Glomerular visceral epithelial cell (primary cell): ENCODE data around the gene MYO16.

Experiments used
- DNase-seq: peaks from one replicate; pipeline ENCODE4 v3.0.0-alpha.2; 2016; ENCODE audit errors: extremely low spot score

Gene MYO16

GRCh38 chr13:108929532-108930206 is 300.3 kb downstream of the MYO16 start:
- DNase-seq: no peak

DNA sequence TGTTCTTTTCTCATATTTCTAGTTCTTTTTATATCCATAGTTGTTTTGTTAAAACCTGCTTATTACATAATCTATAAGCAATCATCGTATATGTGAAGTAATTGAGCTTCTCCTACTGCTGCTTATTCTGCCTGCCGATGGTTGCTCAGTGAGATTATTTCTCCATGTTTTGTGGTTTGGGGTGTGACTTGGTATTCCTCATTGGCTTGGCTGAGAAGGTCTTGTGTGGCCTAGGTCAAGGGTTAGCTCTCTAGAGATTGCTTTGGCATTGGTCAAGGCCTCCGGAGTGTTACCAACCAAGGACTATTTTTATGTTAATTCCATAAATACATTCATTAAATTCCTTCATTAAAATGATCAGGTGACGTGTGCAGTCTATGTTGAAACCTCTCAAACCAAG is 302.8 kb downstream of the MYO16 start:
- no peak for DNase-seq

DNA sequence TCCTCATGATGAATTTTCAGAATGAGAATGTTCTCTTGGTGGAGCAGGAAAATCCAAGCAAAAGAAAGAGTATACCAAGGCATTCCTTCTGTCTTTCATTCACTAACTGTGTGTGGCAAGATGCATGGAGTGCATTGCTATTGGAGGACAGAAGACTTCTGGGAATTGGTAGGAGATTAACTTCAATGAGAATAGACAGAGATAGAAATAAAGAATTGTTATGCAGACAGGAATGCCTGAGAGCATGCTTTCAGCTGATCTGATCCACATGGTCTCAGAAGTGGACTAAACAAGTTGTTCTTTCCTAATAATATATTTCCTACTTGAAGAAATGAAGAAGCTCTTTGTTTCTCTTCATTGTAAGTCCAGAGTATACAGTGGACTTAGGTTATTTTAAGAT is 303.6 kb downstream of the MYO16 start:
- DNase-seq: no peak

GRCh38 chr13:108938155-108938554 is 308.7 kb downstream of the MYO16 start:
- DNase-seq: no peak

- no peak for DNase-seq
Observed at GRCh38 chr13:108940121-108940520, 310.7 kb downstream of the MYO16 start.

GRCh38 chr13:108943842-108944241 is 314.4 kb downstream of the MYO16 start:
- DNase-seq: no peak

GRCh38 chr13:108944760-108945159 is 315.3 kb downstream of the MYO16 start:
- DNase-seq: no peak

DNA sequence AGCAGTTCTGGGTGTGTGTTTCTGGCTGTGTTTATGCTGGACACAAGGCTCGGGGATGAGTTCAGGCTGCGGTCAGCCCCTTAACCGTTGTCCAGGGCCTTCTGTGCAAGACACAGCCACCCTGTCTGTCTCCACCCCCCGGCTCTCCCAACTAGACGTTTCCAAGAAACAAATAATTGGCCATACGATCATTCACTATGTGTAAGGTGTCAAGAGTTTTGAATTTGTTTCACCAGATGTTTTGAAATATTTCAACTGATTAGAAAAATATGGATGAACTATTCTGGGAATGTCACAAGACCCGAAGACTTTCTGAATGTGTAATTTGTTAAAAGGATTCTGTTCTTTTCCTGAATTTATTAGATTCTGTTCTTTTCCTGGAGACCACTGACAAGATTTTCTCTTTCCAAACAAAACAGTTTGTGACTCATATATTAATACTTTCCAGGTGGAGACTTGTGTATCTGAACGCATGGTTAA is 318.2 kb downstream of the MYO16 start:
- DNase-seq: no peak

GRCh38 chr13:108948251-108948671 is 318.9 kb downstream of the MYO16 start:
- no peak for DNase-seq

DNA sequence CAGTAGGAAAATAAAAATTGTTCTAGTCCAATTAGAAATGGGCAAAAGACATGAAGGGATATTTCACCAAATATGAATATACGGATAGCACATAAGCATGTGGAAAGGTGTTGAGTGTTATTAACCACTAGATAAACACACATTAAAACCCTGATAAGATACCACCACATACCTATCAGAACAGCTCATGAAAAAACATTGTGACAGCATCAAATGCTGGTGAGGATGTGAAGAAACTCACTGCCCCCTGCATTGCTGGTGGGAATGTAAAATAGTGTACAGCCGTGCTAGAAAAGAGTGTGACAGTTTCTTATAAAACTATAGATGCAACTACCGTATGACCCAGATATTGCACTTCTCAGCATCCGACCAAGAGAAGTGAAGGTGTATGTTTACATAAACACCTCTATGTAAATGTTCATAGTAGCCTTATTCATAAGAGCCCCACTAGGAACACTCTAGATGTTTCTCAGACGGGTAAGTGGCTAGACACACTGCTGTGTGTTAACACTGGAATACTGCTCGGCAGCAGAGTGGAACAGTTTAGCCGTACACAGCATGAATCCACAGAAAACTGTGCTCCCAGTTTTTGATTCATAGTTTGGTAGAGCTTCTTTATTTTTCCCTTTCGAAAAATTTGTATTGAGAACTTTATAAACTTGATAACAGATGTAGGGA is 321.1 kb downstream of the MYO16 start:
- DNase-seq: no peak

- no peak for DNase-seq
Observed at GRCh38 chr13:108955741-108956140, 326.3 kb downstream of the MYO16 start.

- peak; percentile 73 for DNase-seq
Observed at GRCh38 chr13:108957369-108958012, 328.1 kb downstream of the MYO16 start.

DNA sequence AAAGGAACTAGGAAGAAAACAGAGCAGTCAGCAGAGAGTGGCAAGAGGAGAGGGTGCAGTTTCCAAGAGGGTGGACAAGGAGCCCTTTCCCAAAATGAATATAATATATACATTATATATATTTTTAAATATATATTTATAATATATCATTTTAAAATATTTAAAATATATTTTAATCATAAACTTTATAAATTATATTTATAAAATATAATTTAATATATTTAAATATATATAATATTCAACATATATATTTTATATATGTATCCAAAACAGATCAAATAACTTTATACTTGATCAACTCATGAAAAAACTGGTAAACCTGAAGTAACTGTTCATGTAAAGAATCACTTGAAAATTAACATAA is 328.6 kb downstream of the MYO16 start:
- DNase-seq: no peak

DNA sequence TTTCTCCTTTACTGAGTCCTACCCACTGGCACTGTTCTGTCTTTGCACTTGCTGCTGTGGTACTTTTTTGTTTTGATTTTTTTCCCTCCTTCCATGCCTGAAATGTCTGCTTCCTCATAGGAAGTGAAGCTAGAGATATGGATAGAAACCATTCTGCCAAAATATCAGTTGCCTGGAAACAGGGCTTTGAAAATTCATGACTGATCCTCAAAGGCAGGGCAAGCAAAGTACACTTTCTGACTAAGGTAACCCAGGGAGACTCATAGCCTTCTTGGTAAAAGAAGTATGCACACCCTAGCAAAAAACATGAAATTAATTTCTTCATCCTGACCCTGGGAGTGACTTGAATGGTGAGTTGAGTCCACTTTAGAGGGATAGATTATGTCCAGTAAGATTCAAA is 329.8 kb downstream of the MYO16 start:
- DNase-seq: no peak

- no peak for DNase-seq
Observed at GRCh38 chr13:108960006-108960405, 330.6 kb downstream of the MYO16 start.

- DNase-seq: peak; percentile 53
Observed at GRCh38 chr13:108961542-108962125, 332.2 kb downstream of the MYO16 start.

GRCh38 chr13:108962654-108963053 is 333.2 kb downstream of the MYO16 start:
- no peak for DNase-seq

DNA sequence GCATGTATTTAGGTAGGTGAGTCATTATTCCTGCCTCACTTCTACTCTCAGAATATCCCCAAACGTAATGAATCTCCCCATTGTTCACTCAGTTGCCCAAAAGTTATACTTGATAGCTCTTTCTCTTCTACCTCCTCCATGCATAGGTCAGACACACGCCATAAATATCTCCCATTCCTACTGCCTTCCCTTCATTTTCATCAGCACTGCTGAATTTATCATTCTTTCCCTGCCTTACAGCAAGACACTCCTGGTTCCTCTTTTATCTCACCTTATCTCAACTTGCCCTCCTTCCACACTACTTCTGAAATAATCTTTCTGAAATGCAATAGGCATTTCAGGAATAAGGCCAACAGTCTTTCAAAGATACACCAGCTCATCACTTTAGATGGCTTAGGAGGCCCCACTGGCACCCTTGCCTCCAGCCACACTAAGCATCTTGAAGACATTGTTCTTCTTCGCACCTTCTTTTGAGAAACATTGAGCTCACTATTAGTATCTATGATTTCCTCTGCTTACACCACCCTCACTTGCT is 333.9 kb downstream of the MYO16 start:
- DNase-seq: no peak

GRCh38 chr13:108963846-108964600 is 334.6 kb downstream of the MYO16 start:
- DNase-seq: peak; percentile 12

- no peak for DNase-seq
Observed at GRCh38 chr13:108964606-108965005, 335.2 kb downstream of the MYO16 start.

DNA sequence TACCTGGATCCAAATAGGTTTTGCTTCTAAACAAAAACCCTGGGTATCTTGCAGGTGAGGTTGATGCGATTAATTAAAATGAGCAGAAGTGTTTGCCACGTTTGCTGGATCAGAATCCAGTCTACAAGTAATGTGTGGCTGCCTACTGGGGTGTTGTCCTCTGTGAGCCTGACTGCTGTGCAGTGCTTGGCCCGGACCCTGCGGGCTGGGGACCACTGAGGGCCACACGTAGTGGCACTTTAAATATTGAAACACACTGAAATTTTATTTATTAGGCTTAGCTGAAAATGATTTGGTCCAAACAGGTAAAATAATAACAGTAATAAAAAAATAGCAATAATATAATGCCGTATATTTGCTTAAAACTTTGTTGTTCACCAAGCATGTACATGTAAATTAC is 338.0 kb downstream of the MYO16 start:
- DNase-seq: no peak

GRCh38 chr13:108968566-108968965 is 339.2 kb downstream of the MYO16 start:
- DNase-seq: no peak
